Heart right ventricle (tissue), 16 donors: ENCODE data around the gene KLF16. TPM values are rescaled to one million over a fixed set of nuclear protein-coding genes. Genes with fewer than 3 reads are reported as not detected.

ENCODE experiments used
- ATAC-seq, 8 donors: fragments of 200-7000 bp; cut with Tn5 transposase; one replicate each; pipeline ENCODE4 v1.9.1; 2020; ENCODE audit warnings: mild to moderate bottlenecking in 8 of 8, moderate library complexity in 8 of 8, moderate number of reproducible peaks in 1 of 8
- DNase-seq, 2 donors: peaks; one replicate each; pipeline ENCODE4 v3.0.0-alpha.2; 2020
- H3K27ac ChIP-seq, 10 donors: fragments of 200-600 bp; sonication (generic) in 2 of 10; one replicate each; pipeline versions ENCODE4 v1.5.0 to v1.8.0; 2020 to 2022; ENCODE audit warnings: mild to moderate bottlenecking in 3 of 10
- H3K27me3 ChIP-seq, 7 donors: fragments of 200-600 bp; one replicate each; pipeline ENCODE4 v1.8.0; 2021 to 2022; ENCODE audit warnings: mild to moderate bottlenecking in 2 of 7
- H3K36me3 ChIP-seq, 9 donors: fragments of 200-600 bp; sonication (generic) in 1 of 9; one replicate each; pipeline versions ENCODE4 v1.5.0 to v1.8.0; 2020 to 2022; ENCODE audit warnings: mild to moderate bottlenecking in 2 of 9
- H3K4me1 ChIP-seq, 9 donors: fragments of 200-600 bp; sonication (generic) in 1 of 9; one replicate each; pipeline versions ENCODE4 v1.5.0 to v1.8.0; 2020 to 2022; ENCODE audit warnings: mild to moderate bottlenecking in 4 of 9
- H3K4me3 ChIP-seq, 10 donors: fragments of 200-600 bp; sonication (generic) in 2 of 10; one replicate each; pipeline versions ENCODE4 v1.5.0 to v1.8.0; 2020 to 2022; ENCODE audit warnings: mild to moderate bottlenecking in 7 of 10, moderate library complexity in 2 of 10
- H3K9me3 ChIP-seq, 11 donors: fragments of 200-600 bp in 10 of 11; sonication (generic) in 2 of 11; one replicate each; pipeline versions ENCODE4 v1.5.0 to v1.8.0; 2013 to 2022; ENCODE audit warnings: mild to moderate bottlenecking in 2 of 11, control low read depth in 1 of 11, moderate library complexity in 1 of 11
- CTCF ChIP-seq, 9 donors: fragments of 200-600 bp; sonication (generic) in 2 of 9; IDR thresholded peaks; one replicate each; pipeline versions ENCODE4 v1.5.0 to v1.8.0; 2021 to 2022; ENCODE audit warnings: antibody characterized with exemption in 9 of 9, mild to moderate bottlenecking in 5 of 9, moderate library complexity in 1 of 9
- WGBS, 2 donors: extraction: QIAGEN DNeasy Blood & Tissue Kit; methylation state at CpG; one replicate each; pipeline ENCODE4 v1.1.7; 2013; ENCODE audit warnings: inconsistent platforms in 1 of 2; 5-methylcytosine and 5-hydroxymethylcytosine counted together
- intact Hi-C, 10 donors: fragments of 100-400 bp; cut with DNase I; formaldehyde crosslinking; loops; one replicate each; pipeline versions ENCODE4 v1.11.1 to v1.14.2; 2022
- polyA plus RNA-seq, 2 donors: library from polyadenylated mRNA; stranded (reverse); fragments of 200-250 nt; gene quantifications; one replicate each; pipeline ENCODE4 v1.2.3, GENCODE V29; 2013
- total RNA-seq, 10 donors: library from RNA; stranded (reverse); fragmentation: NEBNext Ultra II Directional in 3 of 10; extraction: Animal tissue kit (Norgen Biotek cat#: 25700) in 3 of 10; gene quantifications; one replicate each; pipeline versions ENCODE4 v1.2.1 to v1.2.4, GENCODE V29; 2021 to 2023
- donor health status: Arrhythmogenic right ventricular cardiomyopathy.
- donor health status: ischemic (EF 13 %, LVEDD 7.1; RV severe dilation, severe dysfunction).
- donor health status: healthy with polysubstance abuse.
- donor health status: DM: no; HTN: yes; CAD: no.
- donor health status: DM: no; HTN: no; CAD: no.
- donor health status: ischemic (EF 25% LVEDD 6.9; RV normal size, moderate dysfunction).
- donor health status: ischemic (EF 25% LVEDD 5.7; RV mildly dilated, moderate dysfunction).
- donor health status: healthy.
- donor health status: DM: yes; HTN: yes; CAD: no.
- donor health status: Ischemic cardiomyopathy.
- donor health status: ischemic (EF 35%, LVEDD 5.7; RV mildly dilated, moderate dysfunction).
- donor health status: nonischemic (EF 11% LVEDD 7.7; RV severe dilation, severe dysfunction).
- donor health status: DM: yes; HTN: yes; CAD: no.
- donor health status: PGD.
- donor health status: ischemic (EF 29% LVEDD 5.4; RV normal size, mild dysfunction).
- donor health status: nonischemic (EF 23%, LVEDD 6.1; RV moderate dilation, normal function).

KLF16 gene
- total and polyA plus RNA-seq, 12 donors, result 4.0 to 13.4 (median 7.6) TPM

- 92 to 93% methylated on average over 9 of the region's 9 CpGs for WGBS, 2 donors
- intact Hi-C loops, result loop anchor here in 2 of 10 donors (5.0 to 10.0 kb wide), 2 partner anchors 70 to 197 kb away; no protein-coding TSS in a partner anchor
Observed at GRCh38 chr19:1867349-1867724, 4.0 kb upstream of the KLF16 start.

GRCh38 chr19:1866693-1867348 is 3.4 kb upstream of the KLF16 start:
- Histone ChIP-seq H3K4me1 (peaks cover 8 to 31% (median 11%) of the 10 kb centered on the region in 9 donors), H3K27me3 (no peaks in the 10 kb centered on the region), H3K4me3 (no peak overlapping the region), H3K9me3 (no peaks in the 10 kb centered on the region), H3K36me3 (peaks cover 0 to 17% (median 0%) of the 10 kb centered on the region in 9 donors), H3K27ac (no peak overlapping the region)
- 91 to 92% methylated on average over 8 of the region's 8 CpGs for WGBS, 2 donors
- intact Hi-C loops, result loop anchor here in 2 of 10 donors (5.0 to 10.0 kb wide), 2 partner anchors 70 to 198 kb away; no protein-coding TSS in a partner anchor
- DNase-seq, result no peak
- no peak for TF ChIP-seq CTCF (IDR thresholded peaks at IDR 0.05)
- no peak for ATAC-seq

More at GRCh38 chr19:1867349-1867724, 4.0 kb upstream of the KLF16 start:
- H3K9me3 ChIP-seq, result no peaks in the 10 kb centered on the region
- ATAC-seq, result no peak
- no peak overlapping the region for H3K4me3 ChIP-seq
- no peak for DNase-seq
- TF ChIP-seq CTCF (IDR thresholded peaks at IDR 0.05), result no peak
- peaks cover 0 to 17% (median 0%) of the 10 kb centered on the region in 9 donors for H3K36me3 ChIP-seq
- H3K4me1 ChIP-seq, result peaks cover 5 to 31% (median 15%) of the 10 kb centered on the region in 9 donors
- no peaks in the 10 kb centered on the region for H3K27me3 ChIP-seq
- no peak overlapping the region for H3K27ac ChIP-seq

GRCh38 chr19:1865172-1866010 is 2.0 kb upstream of the KLF16 start:
- DNase-seq (no peak), ATAC-seq (peak in 1 of 8 donors; percentile 0)
- H3K9me3 ChIP-seq, result no peaks in the 10 kb centered on the region
- H3K36me3 ChIP-seq, result peaks cover 0 to 5% (median 0%) of the 10 kb centered on the region in 9 donors
- no peaks in the 10 kb centered on the region for H3K27me3 ChIP-seq
- intact Hi-C loops, result loop anchor here in 2 of 10 donors (5.0 to 10.0 kb wide), 2 partner anchors 72 to 199 kb away; no protein-coding TSS in a partner anchor
- 85 to 89% methylated on average over 17 of the region's 17 CpGs for WGBS, 2 donors
- peak overlapping the region in 9 of 10 donors; percentile 88 to 99 (median 94) for H3K27ac ChIP-seq
- H3K4me3 ChIP-seq, result peak overlapping the region in 7 of 10 donors; percentile 78 to 96 (median 87)
- TF ChIP-seq CTCF (IDR thresholded peaks at IDR 0.05), result no peak
- peaks cover 12 to 34% (median 23%) of the 10 kb centered on the region in 9 donors for H3K4me1 ChIP-seq
